ENCODE results near the gene LIMS1.

GRCh38 chr2:108641756-108642155, 107.5 kb downstream of the LIMS1 start:
- TF ChIP-seq POLR2AphosphoS5 (IDR thresholded peaks at IDR 0.05) (no peak), POLR2A (IDR thresholded peaks at IDR 0.05) (no peak)
